SK-N-MC (cell line): Measurements from ENCODE around the gene AKT1S1.

Experiments
- EZH2 ChIP-seq: fragments of 200-600 bp; sonication (generic); IDR thresholded peaks from one replicate; pipeline ENCODE4 v1.6.1; 2017; ENCODE audit warnings: antibody characterized with exemption
- POLR2AphosphoS5 ChIP-seq: IDR thresholded peaks from 2 replicates; pipeline ENCODE4 v1.6.1; 2012; ENCODE audit warnings: mild to moderate bottlenecking, low read depth, low read length, borderline replicate concordance

DNA sequence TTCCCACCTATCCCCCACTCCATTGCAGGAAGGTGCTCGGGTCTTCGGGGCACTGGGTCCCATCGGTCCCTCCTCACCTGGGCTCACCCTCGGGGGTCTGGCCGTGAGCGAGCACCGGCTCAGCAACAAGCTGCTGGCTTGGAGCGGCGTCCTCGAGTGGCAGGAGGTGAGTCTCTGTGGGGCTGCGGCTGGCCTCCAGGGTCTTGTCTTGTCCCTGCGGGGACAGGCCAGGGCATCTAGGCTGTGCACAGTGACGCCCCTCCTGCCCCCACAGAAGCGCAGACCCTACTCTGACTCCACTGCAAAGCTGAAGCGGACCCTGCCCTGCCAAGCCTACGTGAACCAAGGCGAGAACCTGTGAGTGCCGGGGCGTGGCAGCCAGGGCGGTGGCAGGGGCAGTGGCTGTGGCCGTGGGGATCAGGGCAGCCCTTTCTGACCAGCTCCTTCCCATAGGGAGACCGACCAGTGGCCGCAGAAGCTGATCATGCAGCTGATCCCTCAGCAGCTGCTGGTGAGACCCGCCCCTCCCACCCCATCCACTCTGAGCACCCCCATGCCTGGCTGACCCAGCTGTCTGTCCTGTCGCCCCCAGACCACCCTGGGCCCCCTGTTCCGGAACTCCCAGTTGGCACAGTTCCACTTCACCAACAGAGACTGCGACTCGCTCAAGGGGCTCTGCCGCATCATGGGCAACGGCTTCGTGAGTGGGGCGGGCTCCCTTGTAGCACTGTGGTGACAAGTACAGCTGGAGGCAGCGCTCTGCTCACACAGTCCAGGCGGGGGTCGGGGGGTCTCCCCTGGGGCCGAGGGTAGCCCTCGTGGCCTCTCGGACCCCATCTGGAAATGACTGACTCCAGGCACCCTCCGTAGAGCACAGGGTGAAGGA lies 22.5 kb downstream of the AKT1S1 start:
- TF ChIP-seq POLR2AphosphoS5 (peak; percentile 29; the same call in 1 of the 2 replicates), EZH2 (no peak)
